Breast epithelium (tissue), 4 donors: ENCODE results near the gene TMEM213. TPM values are rescaled to one million over a fixed set of nuclear protein-coding genes. Genes with fewer than 3 reads are reported as not detected.

Experiments
- DNase-seq, 2 donors: peaks; one replicate each; pipeline ENCODE4 v3.0.0-alpha.2; 2019; ENCODE audit warnings: low spot score in 2 of 2
- H3K27ac ChIP-seq, 2 donors: fragments of 200-600 bp; sonication (generic) in 1 of 2; one replicate each; pipeline ENCODE4 v1.5.1; 2016 to 2019; ENCODE audit warnings: mild to moderate bottlenecking in 1 of 2
- H3K27me3 ChIP-seq, 2 donors: fragments of 200-600 bp; sonication (generic) in 1 of 2; one replicate each; pipeline versions ENCODE4 v1.5.1 to v1.6.0; 2017 to 2019; ENCODE audit warnings: control low read depth in 1 of 2, mild to moderate bottlenecking in 1 of 2
- H3K36me3 ChIP-seq: fragments of 200-600 bp; one replicate; pipeline ENCODE4 v1.5.1; 2019
- H3K4me1 ChIP-seq, 2 donors: fragments of 200-600 bp; sonication (generic); one replicate each; pipeline ENCODE4 v1.5.1; 2016 to 2019; ENCODE audit warnings: control low read depth in 1 of 2
- H3K4me3 ChIP-seq, 3 donors: fragments of 200-600 bp; sonication (generic); 1 replicate in 2 of 3; 2 replicates in 1 of 3; pipeline ENCODE4 v1.5.1; 2016 to 2019; ENCODE audit warnings: mild to moderate bottlenecking in 3 of 3, moderate library complexity in 2 of 3
- H3K9me3 ChIP-seq, 2 donors: fragments of 200-600 bp; sonication (generic) in 1 of 2; one replicate each; pipeline ENCODE4 v1.5.1; 2016 to 2019; ENCODE audit warnings: control low read depth in 1 of 2
- CTCF ChIP-seq, 3 donors: fragments of 450-650 bp; IDR thresholded peaks; one replicate each; pipeline ENCODE4 v1.5.1; 2016 to 2017; ENCODE audit warnings: antibody characterized with exemption in 3 of 3, mild to moderate bottlenecking in 3 of 3, moderate library complexity in 3 of 3
- POLR2A ChIP-seq: fragments of 450-650 bp; IDR thresholded peaks from one replicate; pipeline ENCODE4 v1.6.1; 2016; ENCODE audit warnings: antibody characterized with exemption, mild to moderate bottlenecking, moderate library complexity
- POLR2AphosphoS5 ChIP-seq, 3 donors: sonication (generic); formaldehyde crosslinking; IDR thresholded peaks; one replicate each; pipeline ENCODE4 v1.6.1; 2017; ENCODE audit warnings: antibody characterized with exemption in 3 of 3
- intact Hi-C: fragments of 100-400 bp; cut with DNase I; formaldehyde crosslinking; loops from one replicate; pipeline ENCODE4 v1.15.1; 2023; ENCODE audit warnings: low total_unique reads
- total RNA-seq, 3 donors: library from RNA; depleted of rRNA; stranded (reverse); fragments of >200 nt; gene quantifications; one replicate each; pipeline ENCODE4 v1.1.0, GENCODE V29; 2016

Gene TMEM213
- total RNA-seq, 3 donors from 2014 or later, result 0.88 to 2.3 TPM; not detected in 1

GRCh38 chr7:138838166-138838565, 40.4 kb downstream of the TMEM213 start:
- H3K9me3 ChIP-seq, result no peaks in the 10 kb centered on the region
- no peak overlapping the region for H3K27ac ChIP-seq
- H3K36me3 ChIP-seq, result no peaks in the 10 kb centered on the region
- no peak for TF ChIP-seq POLR2AphosphoS5 (IDR thresholded peaks at IDR 0.05)
- no peaks in the 10 kb centered on the region for H3K27me3 ChIP-seq
- H3K4me1 ChIP-seq, result no peaks in the 10 kb centered on the region
- intact Hi-C loops, result no loop called here
- DNase-seq, result no peak
- no peak overlapping the region for H3K4me3 ChIP-seq

- Histone ChIP-seq H3K4me1 (no peaks in the 10 kb centered on the region), H3K36me3 (no peaks in the 10 kb centered on the region), H3K27ac (no peak overlapping the region), H3K9me3 (no peaks in the 10 kb centered on the region), H3K27me3 (no peaks in the 10 kb centered on the region), H3K4me3 (no peak overlapping the region)
- DNase-seq, result no peak
- intact Hi-C loops, result no loop called here
- TF ChIP-seq POLR2A (no peak), CTCF (IDR thresholded peaks at IDR 0.05) (no peak), POLR2AphosphoS5 (IDR thresholded peaks at IDR 0.05) (no peak)
These were observed 44.3 kb downstream of the TMEM213 start for GRCh38 chr7:138842111-138842510.

GRCh38 chr7:138843632-138844580, 46.1 kb downstream of the TMEM213 start:
- intact Hi-C loops, result no loop called here
- Histone ChIP-seq H3K4me3 (no peak overlapping the region), H3K36me3 (no peaks in the 10 kb centered on the region), H3K27ac (no peak overlapping the region), H3K4me1 (no peaks in the 10 kb centered on the region), H3K9me3 (no peaks in the 10 kb centered on the region), H3K27me3 (no peaks in the 10 kb centered on the region)
- TF ChIP-seq POLR2AphosphoS5 (IDR thresholded peaks at IDR 0.05), result no peak
- no peak for TF ChIP-seq CTCF (IDR thresholded peaks at IDR 0.05)
- TF ChIP-seq POLR2A, result no peak
- no peak for DNase-seq

GRCh38 chr7:138845711-138846110, 47.9 kb downstream of the TMEM213 start:
- Histone ChIP-seq H3K27ac (no peak overlapping the region), H3K27me3 (no peaks in the 10 kb centered on the region), H3K9me3 (no peaks in the 10 kb centered on the region), H3K36me3 (no peaks in the 10 kb centered on the region), H3K4me3 (no peak overlapping the region), H3K4me1 (no peaks in the 10 kb centered on the region)
- DNase-seq, result no peak
- intact Hi-C loops, result no loop called here
- no peak for TF ChIP-seq POLR2A
- TF ChIP-seq CTCF (IDR thresholded peaks at IDR 0.05), result no peak
- no peak for TF ChIP-seq POLR2AphosphoS5 (IDR thresholded peaks at IDR 0.05)

GRCh38 chr7:138848056-138848980, 50.5 kb downstream of the TMEM213 start:
- no peak overlapping the region for H3K4me3 ChIP-seq
- no peak for TF ChIP-seq POLR2A
- no peak for TF ChIP-seq POLR2AphosphoS5 (IDR thresholded peaks at IDR 0.05)
- no peaks in the 10 kb centered on the region for H3K36me3 ChIP-seq
- intact Hi-C loops, result no loop called here
- no peak overlapping the region for H3K27ac ChIP-seq
- H3K9me3 ChIP-seq, result no peaks in the 10 kb centered on the region
- H3K4me1 ChIP-seq, result no peaks in the 10 kb centered on the region
- DNase-seq, result no peak
- H3K27me3 ChIP-seq, result no peaks in the 10 kb centered on the region
